GM23338 (cell line): Measurements from ENCODE around the gene CPNE7. TPM values are rescaled to one million over a fixed set of nuclear protein-coding genes. Genes with fewer than 3 reads are reported as not detected.

Experiments used
- ATAC-seq: fragments of 200-7000 bp; cut with Tn5 transposase; 3 replicates; pipeline ENCODE4 v1.9.1; 2020
- DNase-seq: peaks from one replicate; pipeline ENCODE4 v3.0.0-alpha.2; 2015; ENCODE audit warnings: low spot score
- H2AFZ ChIP-seq: fragments of 200-600 bp; sonication (generic); 2 replicates; pipeline ENCODE4 v1.8.0; 2016; ENCODE audit warnings: antibody characterized with exemption, mild to moderate bottlenecking, moderate library complexity
- H3F3A ChIP-seq: fragments of 200-600 bp; sonication (generic); replicated peaks from 2 replicates; pipeline ENCODE4 v1.8.0; 2017; ENCODE audit warnings: antibody characterized with exemption, mixed run types, low read depth
- H3K27ac ChIP-seq: fragments of 200-600 bp; sonication (generic); 2 replicates; pipeline ENCODE4 v1.6.1; 2016; ENCODE audit warnings: low read depth
- H3K27me3 ChIP-seq: fragments of 200-600 bp; sonication (generic); 2 replicates; pipeline ENCODE4 v1.8.0; 2016; ENCODE audit warnings: mild to moderate bottlenecking, mixed run types, moderate library complexity; ENCODE audit not compliant: insufficient read depth
- H3K36me3 ChIP-seq: fragments of 200-600 bp; sonication (generic); 2 replicates; pipeline ENCODE4 v1.8.0; 2016; ENCODE audit warnings: mild to moderate bottlenecking; ENCODE audit not compliant: insufficient read depth
- H3K4me1 ChIP-seq: fragments of 200-600 bp; sonication (generic); 2 replicates; pipeline ENCODE4 v1.8.0; 2016; ENCODE audit warnings: mild to moderate bottlenecking, moderate library complexity; ENCODE audit not compliant: insufficient read depth
- H3K4me2 ChIP-seq: fragments of 200-600 bp; sonication (generic); 2 replicates; pipeline ENCODE4 v1.7.1; 2017; ENCODE audit warnings: mixed run types
- H3K4me3 ChIP-seq: fragments of 200-600 bp; sonication (generic); 2 replicates; pipeline ENCODE4 v1.6.1; 2016; ENCODE audit warnings: mixed run types
- H3K79me2 ChIP-seq: fragments of 200-600 bp; sonication (generic); replicated peaks from 2 replicates; pipeline ENCODE4 v1.8.0; 2017; ENCODE audit warnings: mild to moderate bottlenecking; ENCODE audit not compliant: insufficient read depth
- H3K9me2 ChIP-seq: fragments of 200-600 bp; sonication (generic); 2 replicates; pipeline ENCODE4 v1.8.0; 2017; ENCODE audit not compliant: insufficient read depth
- H4K20me1 ChIP-seq: fragments of 200-600 bp; sonication (generic); replicated peaks from 2 replicates; pipeline ENCODE4 v1.8.0; 2017; ENCODE audit warnings: mild to moderate bottlenecking; ENCODE audit not compliant: insufficient read depth
- H3K27ac Mint-ChIP-seq: 2 replicates; pipeline ENCODE4 v1.8.0; 2020; ENCODE audit warnings: inconsistent platforms, mild to moderate bottlenecking, moderate library complexity, mixed read lengths
- H3K27me3 Mint-ChIP-seq: 3 replicates; pipeline ENCODE4 v1.8.0; 2022; ENCODE audit warnings: low read depth, mild to moderate bottlenecking, moderate library complexity, mixed read lengths, inconsistent platforms; ENCODE audit not compliant: insufficient read depth, poor library complexity
- H3K36me3 Mint-ChIP-seq: 3 replicates; pipeline ENCODE4 v1.8.0; 2021; ENCODE audit warnings: low read depth, mild to moderate bottlenecking, inconsistent platforms, moderate library complexity, mixed read lengths
- H3K4me1 Mint-ChIP-seq: 3 replicates; pipeline ENCODE4 v1.8.0; 2020; ENCODE audit warnings: mild to moderate bottlenecking, inconsistent platforms, mixed read lengths
- H3K4me3 Mint-ChIP-seq: 3 replicates; pipeline ENCODE4 v1.8.0; 2021; ENCODE audit warnings: moderate library complexity, mild to moderate bottlenecking, inconsistent platforms, mixed read lengths
- H3K9me3 Mint-ChIP-seq: 3 replicates; pipeline ENCODE4 v1.8.0; 2020; ENCODE audit warnings: moderate library complexity, mild to moderate bottlenecking, inconsistent platforms, mixed read lengths
- CREB1 ChIP-seq: fragments of 250-450 bp; sonication (Bioruptor Pico); IDR thresholded peaks from 2 replicates; pipeline ENCODE4 v1.5.0; 2020; ENCODE audit warnings: low read depth, mild to moderate bottlenecking, moderate library complexity
- CTCF ChIP-seq, 2 experiments: fragments of 200-600 bp in 1 of 2; sonication (generic) in 1 of 2; conservative IDR thresholded peaks; 2 replicates each; pipeline versions ENCODE4 v1.5.1 to v1.6.1; 2016 to 2017; ENCODE audit warnings: antibody characterized with exemption in 2 of 2, low read depth in 2 of 2, mild to moderate bottlenecking in 2 of 2, moderate library complexity in 1 of 2
- ETS1 ChIP-seq: IDR thresholded peaks from 2 replicates; pipeline ENCODE4 v1.6.1; 2016; ENCODE audit warnings: antibody characterized with exemption
- EZH2 ChIP-seq: fragments of 200-600 bp; sonication (generic); IDR thresholded peaks from one replicate; pipeline ENCODE4 v1.8.0; 2017; ENCODE audit warnings: antibody characterized with exemption, mild to moderate bottlenecking, low read depth; ENCODE audit not compliant: unreplicated experiment
- EZH2phosphoT487 ChIP-seq: fragments of 200-600 bp; sonication (generic); IDR thresholded peaks from one replicate; pipeline ENCODE4 v1.8.1; 2018; ENCODE audit warnings: antibody characterized with exemption; ENCODE audit not compliant: unreplicated experiment
- JUNB ChIP-seq: IDR thresholded peaks from one replicate; pipeline ENCODE4 v1.6.1; 2016; ENCODE audit warnings: antibody characterized with exemption; ENCODE audit not compliant: unreplicated experiment
- NANOG ChIP-seq: IDR thresholded peaks from 2 replicates; pipeline ENCODE4 v1.6.1; 2016; ENCODE audit warnings: antibody characterized with exemption, borderline replicate concordance
- POLR2AphosphoS5 ChIP-seq: IDR thresholded peaks from 2 replicates; pipeline ENCODE4 v1.6.1; 2016; ENCODE audit warnings: antibody characterized with exemption, low read depth
- REST ChIP-seq: IDR thresholded peaks from one replicate; pipeline ENCODE4 v1.6.1; 2018; ENCODE audit warnings: antibody characterized with exemption; ENCODE audit not compliant: unreplicated experiment
- STAT1 ChIP-seq: IDR thresholded peaks from one replicate; pipeline ENCODE4 v1.6.1; 2016; ENCODE audit warnings: antibody characterized with exemption; ENCODE audit not compliant: unreplicated experiment
- ZNF114 ChIP-seq: fragments of 250-450 bp; sonication (Bioruptor Pico); IDR thresholded peaks from 2 replicates; pipeline ENCODE4 v1.5.0; 2020; ENCODE audit warnings: mild to moderate bottlenecking, moderate library complexity
- ZNF331 ChIP-seq: fragments of 250-450 bp; sonication (Bioruptor Pico); IDR thresholded peaks from 2 replicates; pipeline ENCODE4 v1.5.0; 2020; ENCODE audit warnings: low read depth, mild to moderate bottlenecking, moderate library complexity
- ZNF462 ChIP-seq: fragments of 250-450 bp; sonication (Bioruptor Pico); IDR thresholded peaks from 2 replicates; pipeline ENCODE4 v1.5.0; 2020; ENCODE audit warnings: mild to moderate bottlenecking, moderate library complexity
- polyA plus RNA-seq: library from polyadenylated mRNA; unstranded; fragments of >200 nt; fragmentation: Nextera tagmentation; extraction: Ambion mirVana; gene quantifications from 2 replicates; pipeline ENCODE4 v1.2.1, GENCODE V29; 2016
- total RNA-seq: library from RNA; depleted of rRNA; stranded (reverse); fragments of >200 nt; shearing (Covaris generic); gene quantifications from 2 replicates; pipeline ENCODE4 v1.2.3, GENCODE V29; 2014

Gene CPNE7
- total and polyA plus RNA-seq, 2 experiments from 2014 or later: 11.2 to 15.7 TPM

GRCh38 chr16:89596957-89597649 is 21.5 kb downstream of the CPNE7 start:
- DNase-seq (no peak), ATAC-seq (no peak)
- Mint-ChIP-seq H3K36me3 (no peaks in the 10 kb centered on the region), H3K27ac (no peak overlapping the region), H3K4me3 (no peak overlapping the region), H3K9me3 (no peaks in the 10 kb centered on the region), H3K4me1 (peaks cover 4% of the 10 kb centered on the region), H3K27me3 (peaks cover 11% of the 10 kb centered on the region)
- Histone ChIP-seq H3K36me3 (no peaks in the 10 kb centered on the region), H3K79me2 (no peaks in the 10 kb centered on the region), H3K27ac (no peak overlapping the region), H3K9me2 (no peaks in the 10 kb centered on the region), H2AFZ (no peak overlapping the region), H3K4me3 (no peak overlapping the region), H3K4me1 (peaks cover 5% of the 10 kb centered on the region; the same call in 1 of the 2 replicates), H3K4me2 (no peak overlapping the region), H3K27me3 (no peaks in the 10 kb centered on the region), H3F3A (no peaks in the 10 kb centered on the region), H4K20me1 (no peaks in the 10 kb centered on the region)
- TF ChIP-seq ZNF114 (CRISPR knock-in tag): no peak
- no peak for TF ChIP-seq JUNB
- TF ChIP-seq ZNF462 (CRISPR knock-in tag): no peak
- TF ChIP-seq ZNF331 (CRISPR knock-in tag): no peak
- no peak for TF ChIP-seq REST
- no peak for TF ChIP-seq CREB1
- TF ChIP-seq CTCF (conservative IDR thresholded peaks at IDR 0.05; ENCODE audit: low read depth in 2 of 2): no peak
- TF ChIP-seq STAT1: no peak
- TF ChIP-seq ETS1: no peak
- no peak for TF ChIP-seq EZH2
- no peak for TF ChIP-seq NANOG
- TF ChIP-seq EZH2phosphoT487: no peak
- no peak for TF ChIP-seq POLR2AphosphoS5
